ENCODE measurements around the gene SYT7.
A peak's percentile ranks its signal among the peaks of the same experiment; 100 is the strongest.

SYT7 gene

DNA sequence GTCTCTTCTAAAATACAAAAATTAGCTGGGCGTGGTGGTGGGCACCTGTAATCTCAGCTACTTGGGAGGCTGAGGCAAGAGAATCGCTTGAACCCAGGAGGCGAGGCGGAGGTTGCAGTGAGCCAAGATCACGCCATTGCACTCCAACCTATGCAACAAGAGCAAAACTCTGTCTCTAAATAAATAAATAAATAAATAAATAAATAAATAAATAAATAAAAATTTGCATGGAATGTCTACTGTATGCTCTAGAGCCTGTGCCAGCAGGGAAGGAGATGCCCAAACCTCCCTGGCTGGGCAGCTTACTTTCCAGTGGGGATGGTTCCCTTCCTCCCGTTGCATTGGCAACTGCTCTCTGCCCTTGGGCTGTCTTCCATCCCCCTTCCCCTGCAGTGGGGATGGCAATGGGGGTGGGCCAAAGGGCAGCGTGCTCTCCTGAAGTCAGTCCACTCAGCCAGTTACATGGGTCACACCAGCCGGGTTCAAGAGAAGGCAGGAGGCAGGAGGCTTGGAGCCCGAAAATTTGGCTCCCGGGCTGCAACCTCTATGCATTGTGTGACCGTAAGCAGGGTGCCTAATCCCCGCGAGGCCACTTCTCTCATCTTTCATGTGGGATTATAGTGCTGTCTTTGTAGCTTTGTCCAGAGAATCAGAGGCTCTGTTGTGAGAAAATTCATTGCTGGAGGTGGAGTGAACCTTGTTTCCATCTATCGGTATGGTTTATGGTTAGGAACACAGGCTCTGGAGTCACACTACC, 73.7 kb downstream of the SYT7 start:
- Histone ChIP-seq H3K4me1 (ENCODE audit: insufficient read depth, low read length) (peaks cover 15% of the 10 kb centered on the region; the same call in 1 of the 2 replicates), H3K9me3 (ENCODE audit: insufficient read depth, low read depth, low read length) (no peaks in the 10 kb centered on the region), H3K27me3 (ENCODE audit: insufficient read depth, low read length) (peaks cover 64% of the 10 kb centered on the region), H3K27ac (ENCODE audit: low read length) (no peak overlapping the region), H3K36me3 (ENCODE audit: insufficient read depth, low read depth, low read length) (no peaks in the 10 kb centered on the region), H3K9ac (ENCODE audit: low read depth, low read length) (no peak overlapping the region), H3K4me3 (ENCODE audit: low read length) (no peak overlapping the region)

DNA sequence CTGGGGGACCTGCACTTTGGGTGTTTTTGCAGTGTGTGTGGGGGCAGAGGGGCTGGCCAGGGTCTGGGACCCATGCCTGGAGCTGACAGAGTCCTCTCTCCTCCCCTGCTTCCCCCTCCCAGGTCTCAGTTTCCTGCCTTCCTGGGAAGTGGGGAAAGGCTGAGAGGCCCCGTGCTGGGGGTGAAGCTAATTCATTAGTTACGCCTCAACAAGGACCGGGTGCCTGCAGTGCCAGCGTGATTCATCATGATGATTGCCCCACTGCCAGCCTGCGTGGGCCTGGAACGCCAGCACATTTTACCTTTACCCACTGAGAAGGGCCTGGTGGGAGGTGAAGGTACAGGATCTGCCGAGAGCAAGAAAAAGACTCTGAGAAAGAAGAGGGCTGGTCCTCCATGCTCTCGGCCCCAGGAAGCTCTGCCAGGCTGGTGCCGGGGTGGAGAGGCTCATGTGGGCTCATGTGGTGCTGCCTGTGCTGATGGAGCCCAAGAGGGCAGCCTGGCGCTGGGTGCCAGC, 75.2 kb downstream of the SYT7 start:
- Histone ChIP-seq H3K9ac (ENCODE audit: low read depth, low read length) (no peak overlapping the region), H3K4me3 (ENCODE audit: low read length) (no peak overlapping the region), H3K27me3 (ENCODE audit: insufficient read depth, low read length) (peaks cover 53% of the 10 kb centered on the region), H3K36me3 (ENCODE audit: insufficient read depth, low read depth, low read length) (no peaks in the 10 kb centered on the region), H3K27ac (ENCODE audit: low read length) (no peak overlapping the region), H3K4me1 (ENCODE audit: insufficient read depth, low read length) (peaks cover 15% of the 10 kb centered on the region; the same call in 1 of the 2 replicates), H3K9me3 (ENCODE audit: insufficient read depth, low read depth, low read length) (no peaks in the 10 kb centered on the region)

DNA sequence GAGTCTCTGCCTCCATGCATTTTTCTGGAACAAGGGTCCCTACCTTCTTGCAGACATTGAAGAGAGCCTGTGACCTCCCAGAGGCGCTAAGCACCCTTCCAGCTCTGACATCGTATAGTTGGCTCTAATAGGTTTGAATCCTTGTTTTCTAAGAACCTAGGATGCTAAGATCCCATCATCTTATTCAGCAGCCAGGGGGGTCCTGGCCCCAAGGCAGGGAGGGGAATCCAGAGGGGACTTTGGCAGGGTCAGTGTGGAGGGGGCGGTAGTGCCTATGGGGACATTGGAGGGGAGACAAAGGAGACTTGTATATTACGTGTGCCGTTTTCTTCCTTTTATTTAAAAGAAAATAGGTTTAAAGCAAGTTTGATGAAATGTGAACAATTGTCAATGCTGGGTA, 75.8 kb downstream of the SYT7 start:
- no peak overlapping the region for H3K9ac ChIP-seq (ENCODE audit: low read depth, low read length)
- H3K36me3 ChIP-seq (ENCODE audit: insufficient read depth, low read depth, low read length): no peaks in the 10 kb centered on the region
- no peak overlapping the region for H3K27ac ChIP-seq (ENCODE audit: low read length)
- no peaks in the 10 kb centered on the region for H3K9me3 ChIP-seq (ENCODE audit: insufficient read depth, low read depth, low read length)
- no peak overlapping the region for H3K4me3 ChIP-seq (ENCODE audit: low read length)
- H3K4me1 ChIP-seq (ENCODE audit: insufficient read depth, low read length): peaks cover 19% of the 10 kb centered on the region; the same call in 1 of the 2 replicates
- peaks cover 47% of the 10 kb centered on the region for H3K27me3 ChIP-seq (ENCODE audit: insufficient read depth, low read length)

DNA sequence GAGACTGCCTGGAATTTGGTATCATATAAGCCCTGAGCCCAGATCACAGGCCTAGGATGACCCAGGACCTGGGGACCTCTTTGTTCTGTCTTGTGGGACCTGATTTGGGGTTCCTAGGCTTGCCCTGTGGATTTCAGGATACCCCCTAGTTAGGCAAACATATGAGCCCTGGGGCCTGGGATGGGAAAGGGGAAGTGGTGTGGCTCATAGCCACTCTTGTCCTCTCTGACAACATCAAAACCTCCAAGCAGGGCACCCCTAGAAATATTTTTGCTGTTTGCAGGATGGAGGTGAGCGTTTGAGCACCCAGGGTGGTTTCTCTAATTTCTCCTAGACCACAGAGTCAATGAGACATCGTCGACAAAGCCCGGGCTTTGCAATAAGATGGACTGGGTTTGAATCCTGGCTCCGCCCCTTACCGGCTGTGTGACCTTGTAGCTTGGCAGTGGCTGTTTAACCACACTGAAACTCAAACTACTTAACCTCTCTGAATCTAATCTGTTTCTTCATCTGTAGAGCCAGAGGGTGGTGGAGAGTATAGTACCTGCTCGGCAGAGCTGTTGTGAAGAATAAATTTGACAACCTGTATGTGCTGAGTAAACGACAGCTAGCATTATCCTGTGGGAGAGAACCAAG, 77.6 kb downstream of the SYT7 start:
- Histone ChIP-seq H3K4me3 (ENCODE audit: low read length) (no peak overlapping the region), H3K4me1 (ENCODE audit: insufficient read depth, low read length) (peaks cover 25% of the 10 kb centered on the region; the same call in 1 of the 2 replicates), H3K9ac (ENCODE audit: low read depth, low read length) (no peak overlapping the region), H3K27ac (ENCODE audit: low read length) (no peak overlapping the region), H3K27me3 (ENCODE audit: insufficient read depth, low read length) (peaks cover 42% of the 10 kb centered on the region), H3K36me3 (ENCODE audit: insufficient read depth, low read depth, low read length) (no peaks in the 10 kb centered on the region), H3K9me3 (ENCODE audit: insufficient read depth, low read depth, low read length) (no peaks in the 10 kb centered on the region)

DNA sequence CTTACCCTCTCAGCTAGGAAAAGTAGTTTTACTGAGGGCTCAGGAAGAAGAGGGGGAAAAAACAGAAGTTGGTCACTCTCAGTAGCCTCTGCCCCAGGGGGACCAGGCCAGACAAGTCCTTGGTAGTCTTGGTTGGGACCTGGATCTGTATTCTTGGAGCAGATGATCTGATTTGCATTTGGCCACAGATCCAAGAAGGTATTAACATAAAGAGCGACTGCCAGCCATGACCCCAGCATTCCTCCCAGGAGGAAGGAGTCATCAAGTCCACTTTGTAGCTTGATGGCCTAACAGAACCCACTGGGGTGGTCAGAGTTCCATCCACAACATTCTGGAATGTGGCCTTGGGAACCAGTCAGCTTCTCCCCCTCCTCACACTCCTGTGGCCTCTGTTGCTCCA, 78.4 kb downstream of the SYT7 start:
- Histone ChIP-seq H3K4me3 (ENCODE audit: low read length) (no peak overlapping the region), H3K4me1 (ENCODE audit: insufficient read depth, low read length) (peaks cover 19% of the 10 kb centered on the region; the same call in 1 of the 2 replicates)

DNA sequence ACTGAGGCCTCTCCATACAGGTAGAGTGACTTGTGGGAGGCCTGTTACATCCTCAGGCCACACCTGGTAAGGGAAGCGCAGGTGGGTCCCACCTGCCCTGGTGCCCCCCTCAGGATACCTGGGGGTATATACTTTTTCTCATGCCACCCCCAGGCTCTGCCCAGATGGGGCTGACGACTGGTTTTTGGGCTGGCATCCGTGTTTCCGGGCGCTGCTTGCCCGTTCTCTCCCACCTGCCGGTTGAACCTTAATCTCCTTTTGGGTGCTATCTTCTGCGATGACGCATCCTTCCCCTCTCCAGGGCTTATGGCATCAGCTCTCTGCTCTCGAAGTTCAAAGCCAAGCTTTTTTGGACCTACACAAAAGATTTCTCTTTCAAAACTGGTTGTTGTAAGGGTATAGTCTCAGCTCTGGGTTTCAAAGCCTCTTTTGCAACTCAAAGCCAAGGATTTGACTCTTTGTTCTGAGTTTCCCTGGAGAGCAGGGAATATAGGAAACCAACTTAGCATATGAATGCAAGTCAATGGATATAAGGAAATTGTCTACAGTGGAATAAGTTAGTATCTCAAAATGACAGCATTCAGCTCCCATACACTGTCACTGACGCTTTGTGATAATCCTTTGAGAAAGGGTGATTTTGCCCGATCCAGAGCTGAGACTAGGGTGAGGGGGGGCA, 80.9 kb downstream of the SYT7 start:
- peak overlapping the region; percentile 55 for H3K27ac ChIP-seq (ENCODE audit: low read length)
- no peaks in the 10 kb centered on the region for H3K9me3 ChIP-seq (ENCODE audit: insufficient read depth, low read depth, low read length)
- no peaks in the 10 kb centered on the region for H3K36me3 ChIP-seq (ENCODE audit: insufficient read depth, low read depth, low read length)
- H3K27me3 ChIP-seq (ENCODE audit: insufficient read depth, low read length): peaks cover 15% of the 10 kb centered on the region
- peak overlapping the region; percentile 58; the same call in 1 of the 2 replicates for H3K4me3 ChIP-seq (ENCODE audit: low read length)
- H3K9ac ChIP-seq (ENCODE audit: low read depth, low read length): peak overlapping the region; percentile 42; the same call in 1 of the 2 replicates
- H3K4me1 ChIP-seq (ENCODE audit: insufficient read depth, low read length): peaks cover 10% of the 10 kb centered on the region; the same call in 1 of the 2 replicates

More for the DNA sequence above, 78.4 kb downstream of the SYT7 start:
- no peak overlapping the region for H3K27ac ChIP-seq (ENCODE audit: low read length)
- no peaks in the 10 kb centered on the region for H3K36me3 ChIP-seq (ENCODE audit: insufficient read depth, low read depth, low read length)
- H3K9ac ChIP-seq (ENCODE audit: low read depth, low read length): no peak overlapping the region
- no peaks in the 10 kb centered on the region for H3K9me3 ChIP-seq (ENCODE audit: insufficient read depth, low read depth, low read length)
- peaks cover 35% of the 10 kb centered on the region for H3K27me3 ChIP-seq (ENCODE audit: insufficient read depth, low read length)

DNA sequence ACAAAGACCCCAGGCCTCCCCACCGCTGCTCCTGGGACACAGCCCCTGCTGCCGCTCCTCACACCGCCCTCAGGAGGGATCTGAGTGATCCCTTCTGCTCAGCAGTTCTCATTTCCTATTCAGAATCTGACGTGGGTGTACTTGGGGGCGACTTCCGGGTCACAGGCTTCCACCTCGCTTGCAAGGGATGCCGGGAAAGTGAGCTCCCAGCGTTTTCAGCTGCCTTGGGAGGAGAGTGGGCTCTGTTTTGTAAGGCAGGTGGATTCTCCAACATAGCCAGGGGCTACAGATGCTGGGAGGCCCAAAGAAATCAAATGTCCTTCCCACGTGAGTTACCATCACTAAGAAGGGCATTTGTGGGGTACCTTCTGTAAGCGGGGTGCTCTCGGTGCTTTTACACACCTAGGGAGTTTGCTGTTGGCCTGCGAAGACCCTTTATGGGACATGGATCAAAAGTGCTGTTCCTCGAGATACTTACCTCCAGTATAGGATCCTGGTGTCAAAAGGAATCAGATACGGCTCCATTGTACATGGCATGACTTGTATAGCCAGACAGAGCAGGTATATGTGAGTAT, 82.0 kb downstream of the SYT7 start:
- Histone ChIP-seq H3K27ac (ENCODE audit: low read length) (no peak overlapping the region), H3K9ac (ENCODE audit: low read depth, low read length) (no peak overlapping the region), H3K27me3 (ENCODE audit: insufficient read depth, low read length) (peaks cover 15% of the 10 kb centered on the region)

DNA sequence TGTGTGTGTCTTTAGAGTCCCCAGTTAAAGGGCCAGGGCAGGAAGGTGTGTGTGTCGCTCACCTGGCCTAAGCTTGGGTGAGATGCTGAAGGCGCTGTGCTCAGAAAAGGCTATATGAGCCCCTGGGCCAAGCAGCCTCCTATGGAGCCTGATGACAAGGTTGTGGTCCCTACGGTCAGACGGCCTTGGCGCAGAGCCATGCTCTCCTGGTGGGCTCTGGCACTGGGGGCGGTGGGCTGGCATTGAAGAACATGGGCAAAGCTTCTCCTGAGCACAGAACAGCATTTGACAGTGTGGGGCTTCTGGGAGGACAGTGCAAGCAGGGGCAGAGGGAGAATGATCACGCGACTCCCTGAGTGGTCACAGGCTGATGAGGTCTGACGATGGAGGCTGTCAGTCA, 83.0 kb downstream of the SYT7 start:
- no peak overlapping the region for H3K4me3 ChIP-seq (ENCODE audit: low read length)
- H3K9me3 ChIP-seq (ENCODE audit: insufficient read depth, low read depth, low read length): no peaks in the 10 kb centered on the region
- no peak overlapping the region for H3K9ac ChIP-seq (ENCODE audit: low read depth, low read length)

More for the DNA sequence above, 82.0 kb downstream of the SYT7 start:
- Histone ChIP-seq H3K9me3 (ENCODE audit: insufficient read depth, low read depth, low read length) (no peaks in the 10 kb centered on the region), H3K4me3 (ENCODE audit: low read length) (no peak overlapping the region), H3K4me1 (ENCODE audit: insufficient read depth, low read length) (peaks cover 10% of the 10 kb centered on the region; the same call in 1 of the 2 replicates), H3K36me3 (ENCODE audit: insufficient read depth, low read depth, low read length) (no peaks in the 10 kb centered on the region)

DNA sequence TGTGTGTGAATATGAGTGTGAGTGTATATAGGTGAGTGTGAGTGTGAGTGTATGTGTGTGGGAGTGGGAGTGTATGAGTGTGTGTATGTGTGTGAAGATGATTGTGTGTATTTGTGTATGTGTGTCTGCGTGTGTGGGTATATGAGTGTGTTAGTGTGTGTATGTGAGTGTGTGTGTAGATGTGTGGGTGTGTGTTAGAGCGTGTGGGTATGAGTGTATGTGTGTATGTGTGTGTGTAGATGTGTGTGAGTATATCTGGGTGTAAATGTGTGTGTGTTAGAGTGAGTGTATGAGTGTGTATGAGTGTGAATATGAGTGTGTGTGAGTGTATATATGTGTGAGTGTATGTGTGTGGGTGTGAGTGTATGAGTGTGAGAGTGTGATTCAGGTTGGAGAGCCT, 83.4 kb downstream of the SYT7 start:
- H3K27me3 ChIP-seq (ENCODE audit: insufficient read depth, low read length): peaks cover 9% of the 10 kb centered on the region
- H3K36me3 ChIP-seq (ENCODE audit: insufficient read depth, low read depth, low read length): no peaks in the 10 kb centered on the region
- H3K9ac ChIP-seq (ENCODE audit: low read depth, low read length): no peak overlapping the region
- H3K4me3 ChIP-seq (ENCODE audit: low read length): no peak overlapping the region
- peaks cover 10% of the 10 kb centered on the region; the same call in 1 of the 2 replicates for H3K4me1 ChIP-seq (ENCODE audit: insufficient read depth, low read length)
- no peaks in the 10 kb centered on the region for H3K9me3 ChIP-seq (ENCODE audit: insufficient read depth, low read depth, low read length)
- H3K27ac ChIP-seq (ENCODE audit: low read length): no peak overlapping the region

More for the DNA sequence above, 83.0 kb downstream of the SYT7 start:
- Histone ChIP-seq H3K36me3 (ENCODE audit: insufficient read depth, low read depth, low read length) (no peaks in the 10 kb centered on the region), H3K27ac (ENCODE audit: low read length) (no peak overlapping the region), H3K27me3 (ENCODE audit: insufficient read depth, low read length) (peaks cover 13% of the 10 kb centered on the region), H3K4me1 (ENCODE audit: insufficient read depth, low read length) (peaks cover 10% of the 10 kb centered on the region; the same call in 1 of the 2 replicates)

DNA sequence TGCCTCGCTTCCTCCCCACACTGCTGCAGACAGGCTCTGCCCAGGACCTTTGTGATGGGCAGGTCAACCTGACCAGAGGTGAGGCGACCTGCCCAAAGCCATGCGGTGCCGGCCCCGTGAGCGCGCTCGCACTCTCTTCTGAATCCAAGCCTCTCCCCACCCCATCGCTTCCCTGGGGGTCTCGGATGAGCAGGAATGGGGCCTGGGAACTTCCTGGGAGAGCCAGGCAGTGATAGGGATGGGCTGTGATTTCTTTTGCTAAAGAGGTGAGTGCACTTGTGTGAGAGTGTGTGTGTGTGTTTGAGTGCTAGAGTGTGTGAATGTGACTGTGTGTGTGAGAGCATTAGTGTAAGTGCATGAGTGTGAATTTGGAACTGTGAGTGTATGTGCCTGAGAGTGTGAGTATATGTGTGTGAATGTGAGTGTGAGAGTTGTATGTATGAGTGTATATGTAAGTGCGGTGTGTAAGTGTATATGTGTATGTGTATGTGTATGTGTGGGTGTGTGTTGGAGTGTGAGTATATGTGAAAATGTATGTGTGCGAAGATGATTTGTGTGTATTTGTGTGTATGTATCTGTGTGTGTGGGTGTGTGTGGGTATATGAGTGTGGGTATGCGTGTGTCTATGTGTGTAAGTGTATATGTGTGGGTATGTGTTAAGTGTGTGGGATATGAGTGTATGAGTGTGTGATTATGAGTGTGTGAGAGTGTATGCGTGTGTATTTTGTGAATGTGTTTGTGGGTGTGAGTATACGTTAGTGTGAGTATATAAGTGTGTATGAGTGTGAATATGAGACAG, 84.1 kb downstream of the SYT7 start:
- Histone ChIP-seq H3K9ac (ENCODE audit: low read depth, low read length) (no peak overlapping the region), H3K9me3 (ENCODE audit: insufficient read depth, low read depth, low read length) (no peaks in the 10 kb centered on the region), H3K4me1 (ENCODE audit: insufficient read depth, low read length) (peaks cover 10% of the 10 kb centered on the region; the same call in 1 of the 2 replicates), H3K27ac (ENCODE audit: low read length) (no peak overlapping the region), H3K4me3 (ENCODE audit: low read length) (no peak overlapping the region), H3K36me3 (ENCODE audit: insufficient read depth, low read depth, low read length) (no peaks in the 10 kb centered on the region), H3K27me3 (ENCODE audit: insufficient read depth, low read length) (peaks cover 9% of the 10 kb centered on the region)

Measured in iPS-20b (cell line).